H1 (cell line): ENCODE results near the gene EPHA1. TPM values are rescaled to one million over a fixed set of nuclear protein-coding genes. Genes with fewer than 3 reads are reported as not detected.

ENCODE experiments used
- CTCF ChIA-PET: fragments of 300-600 bp; sonication (Branson Sonifier 250); formaldehyde crosslinking; loops from one replicate; lab custom pipeline; 2021; ENCODE audit not compliant: partially characterized antibody; lab: Charles Lee
- POLR2A ChIA-PET: fragments of 300-600 bp; sonication (Branson Sonifier 250); formaldehyde crosslinking; loops from one replicate; lab custom pipeline; 2021; ENCODE audit warnings: inconsistent platforms; ENCODE audit not compliant: partially characterized antibody; lab: Charles Lee
- DNase-seq, 2 experiments: peaks; one replicate each; pipeline versions ENCODE4 v3.0.0 to v3.0.0-alpha.2; 2010 to 2022; ENCODE audit warnings: low spot score in 2 of 2, low read depth in 1 of 2, mixed read lengths in 1 of 2
- FAIRE-seq: peaks from 2 replicates; lab custom pipeline; 2011; peaks lifted over from hg19 to GRCh38; lab: Jason Lieb, UNC
- H2AFZ ChIP-seq: 2 replicates; pipeline ENCODE4 v1.8.1; 2012; ENCODE audit warnings: low read length, inconsistent platforms
- H2AK5ac ChIP-seq: 2 replicates; pipeline ENCODE4 v1.6.1; 2013; ENCODE audit warnings: low read depth, low read length
- H2BK120ac ChIP-seq: replicated peaks from 2 replicates; pipeline ENCODE3; 2013; ENCODE audit warnings: low read depth, low read length, inconsistent platforms
- H2BK12ac ChIP-seq: 2 replicates; pipeline ENCODE4 v1.6.1; 2013; ENCODE audit warnings: low read depth, low read length
- H2BK15ac ChIP-seq: 2 replicates; pipeline ENCODE4 v1.6.1; 2013; ENCODE audit warnings: low read length
- H2BK20ac ChIP-seq: 2 replicates; pipeline ENCODE4 v1.6.1; 2013; ENCODE audit warnings: low read length
- H2BK5ac ChIP-seq: 2 replicates; pipeline ENCODE4 v1.6.1; 2013; ENCODE audit warnings: low read depth, low read length
- H3K14ac ChIP-seq: 2 replicates; pipeline ENCODE4 v1.6.1; 2013; ENCODE audit warnings: inconsistent platforms; ENCODE audit not compliant: insufficient read length
- H3K18ac ChIP-seq: 2 replicates; pipeline ENCODE4 v1.6.1; 2013; ENCODE audit warnings: low read length; ENCODE audit errors: extremely low read depth
- H3K23ac ChIP-seq: 2 replicates; pipeline ENCODE4 v1.6.1; 2013; ENCODE audit warnings: inconsistent platforms; ENCODE audit not compliant: insufficient read length
- H3K23me2 ChIP-seq: 2 replicates; pipeline ENCODE4 v1.6.1; 2013; ENCODE audit warnings: low read depth, low read length
- H3K27ac ChIP-seq: 2 replicates; pipeline ENCODE4 v1.6.1; 2011; ENCODE audit warnings: low read depth, low read length, inconsistent platforms
- H3K27me3 ChIP-seq, 4 experiments: replicated peaks in 1 of 4; 1 replicate in 1 of 4; 2 replicates in 3 of 4; pipeline versions ENCODE4 v1.6.1 to v1.8.1; 2011 to 2013; ENCODE audit warnings: low read length in 3 of 4, mild to moderate bottlenecking in 3 of 4, inconsistent platforms in 2 of 4, mixed read lengths in 2 of 4, moderate library complexity in 1 of 4; ENCODE audit not compliant: control insufficient read depth in 3 of 4, insufficient read depth in 3 of 4; ENCODE audit errors: extremely low read depth in 1 of 4
- H3K36me3 ChIP-seq, 4 experiments: 2 replicates each; pipeline versions ENCODE4 v1.6.1 to v1.8.1; 2011 to 2013; ENCODE audit warnings: mild to moderate bottlenecking in 4 of 4, low read length in 3 of 4, moderate library complexity in 2 of 4, control low read depth in 1 of 4, inconsistent platforms in 1 of 4; ENCODE audit not compliant: insufficient read depth in 4 of 4, control insufficient read depth in 2 of 4
- H3K4ac ChIP-seq: replicated peaks from 2 replicates; pipeline ENCODE3; 2013; ENCODE audit warnings: low read length, low read depth, mixed read lengths, inconsistent platforms; ENCODE audit not compliant: insufficient read length
- H3K4me1 ChIP-seq, 4 experiments: replicated peaks in 1 of 4; 1 replicate in 1 of 4; 2 replicates in 3 of 4; pipeline versions ENCODE4 v1.6.1 to v1.8.1; 2011 to 2013; ENCODE audit warnings: low read length in 3 of 4, inconsistent platforms in 2 of 4, mixed read lengths in 1 of 4; ENCODE audit not compliant: insufficient read depth in 4 of 4, control insufficient read depth in 3 of 4
- H3K4me2 ChIP-seq, 2 experiments: 2 replicates each; pipeline versions ENCODE4 v1.6.1 to v1.8.1; 2011 to 2013; ENCODE audit warnings: low read depth in 2 of 2, low read length in 2 of 2, control low read depth in 1 of 2, inconsistent platforms in 1 of 2, mild to moderate bottlenecking in 1 of 2; ENCODE audit not compliant: insufficient read depth in 1 of 2
- H3K4me3 ChIP-seq, 4 experiments: fragments of 200-600, 300-600 bp in 1 of 4; sonication (generic), shearing (Covaris generic), sonication (Bioruptor Twin) in 1 of 4; 2 replicates each; pipeline versions ENCODE4 v1.5.1 to v1.8.1; 2011 to 2016; ENCODE audit warnings: low read length in 4 of 4, low read depth in 3 of 4, control low read depth in 2 of 4, inconsistent platforms in 2 of 4, mild to moderate bottlenecking in 2 of 4, mixed read lengths in 1 of 4, moderate library complexity in 1 of 4; ENCODE audit not compliant: insufficient read depth in 2 of 4; ENCODE audit errors: extremely low read depth in 1 of 4
- H3K56ac ChIP-seq: replicated peaks from 2 replicates; pipeline ENCODE3; 2013; ENCODE audit warnings: low read depth, mild to moderate bottlenecking, mixed read lengths, low read length, inconsistent platforms; ENCODE audit not compliant: insufficient read length
- H3K79me1 ChIP-seq: 2 replicates; pipeline ENCODE4 v1.6.1; 2013; ENCODE audit warnings: low read depth, low read length, control low read depth
- H3K79me2 ChIP-seq, 2 experiments: 2 replicates each; pipeline versions ENCODE4 v1.6.1 to v1.8.1; 2012 to 2013; ENCODE audit warnings: low read length in 2 of 2, mild to moderate bottlenecking in 2 of 2, inconsistent platforms in 1 of 2; ENCODE audit not compliant: insufficient read depth in 2 of 2, control insufficient read depth in 1 of 2
- H3K9ac ChIP-seq, 4 experiments: replicated peaks in 1 of 4; 1 replicate in 1 of 4; 2 replicates in 3 of 4; pipeline versions ENCODE4 v1.6.1 to v1.8.1; 2011 to 2013; ENCODE audit warnings: low read depth in 3 of 4, low read length in 3 of 4, control low read depth in 2 of 4, mild to moderate bottlenecking in 2 of 4, moderate library complexity in 2 of 4, inconsistent platforms in 1 of 4; ENCODE audit errors: extremely low read depth in 1 of 4
- H3K9me3 ChIP-seq, 2 experiments: 2 replicates each; pipeline versions ENCODE4 v1.6.1 to v1.8.1; 2012 to 2013; ENCODE audit warnings: mild to moderate bottlenecking in 2 of 2, moderate library complexity in 2 of 2, control low read depth in 1 of 2, inconsistent platforms in 1 of 2, low read depth in 1 of 2, low read length in 1 of 2, mixed read lengths in 1 of 2; ENCODE audit not compliant: insufficient read depth in 2 of 2
- H4K20me1 ChIP-seq, 2 experiments: replicated peaks in 1 of 2; 2 replicates each; pipeline versions ENCODE3 to v1.8.1; 2011 to 2013; ENCODE audit warnings: inconsistent platforms in 2 of 2, low read length in 2 of 2, mild to moderate bottlenecking in 1 of 2; ENCODE audit not compliant: insufficient read depth in 2 of 2, control insufficient read depth in 1 of 2
- H4K5ac ChIP-seq: 2 replicates; pipeline ENCODE4 v1.6.1; 2013; ENCODE audit warnings: low read length, low read depth, mixed read lengths, inconsistent platforms; ENCODE audit not compliant: insufficient read length
- H4K8ac ChIP-seq: 2 replicates; pipeline ENCODE4 v1.8.0; 2013; ENCODE audit warnings: mild to moderate bottlenecking, moderate library complexity, low read length, inconsistent platforms; ENCODE audit not compliant: insufficient read depth; ENCODE audit errors: extremely low read depth
- H4K91ac ChIP-seq: replicated peaks from 2 replicates; pipeline ENCODE3; 2013; ENCODE audit warnings: low read length, mixed read lengths, inconsistent platforms; ENCODE audit not compliant: insufficient read length
- ASH2L ChIP-seq: fragments of 200-600, 300-600 bp; sonication (generic); IDR thresholded peaks from one replicate; pipeline ENCODE4 v1.7.1; 2017; ENCODE audit warnings: low read length
- CHD2 ChIP-seq: IDR thresholded peaks from 2 replicates; pipeline ENCODE4 v1.6.1; 2012; ENCODE audit warnings: low read length, improper control_type of control experiment
- E2F6 ChIP-seq: IDR thresholded peaks from 2 replicates; pipeline ENCODE4 v1.6.1; 2012; ENCODE audit warnings: inconsistent platforms
- FOSL1 ChIP-seq: IDR thresholded peaks from 2 replicates; pipeline ENCODE4 v1.6.1; 2011; ENCODE audit warnings: mild to moderate bottlenecking, low read depth, low read length, moderate library complexity; ENCODE audit not compliant: insufficient read depth
- GABPA ChIP-seq: IDR thresholded peaks from 2 replicates; pipeline ENCODE4 v1.6.1; 2011; ENCODE audit warnings: mild to moderate bottlenecking, low read length, moderate library complexity, borderline replicate concordance; ENCODE audit not compliant: insufficient read depth
- KDM5A ChIP-seq: fragments of 200-600 bp; IDR thresholded peaks from 2 replicates; pipeline ENCODE4 v1.7.1; 2012; ENCODE audit warnings: mild to moderate bottlenecking, low read length, inconsistent platforms, mixed read lengths
- MAFK ChIP-seq: IDR thresholded peaks from 2 replicates; pipeline ENCODE4 v1.6.1; 2012; ENCODE audit warnings: low read depth, mild to moderate bottlenecking, improper control_type of control experiment, low read length
- NRF1 ChIP-seq: IDR thresholded peaks from 2 replicates; pipeline ENCODE4 v1.6.1; 2011; ENCODE audit warnings: mild to moderate bottlenecking, low read depth, low read length, improper control_type of control experiment
- POLR2A ChIP-seq, 2 experiments: IDR thresholded peaks; 1 replicate in 1 of 2; 2 replicates in 1 of 2; pipeline ENCODE4 v1.6.1; 2011; ENCODE audit warnings: low read depth in 2 of 2, low read length in 2 of 2, mild to moderate bottlenecking in 2 of 2; ENCODE audit errors: control extremely low read depth in 1 of 2
- RAD21 ChIP-seq, 2 experiments: IDR thresholded peaks in 1 of 2; conservative IDR thresholded peaks in 1 of 2; 2 replicates each; pipeline ENCODE4 v1.6.1; 2011; ENCODE audit warnings: low read depth in 2 of 2, low read length in 2 of 2, improper control_type of control experiment in 1 of 2, inconsistent platforms in 1 of 2, mild to moderate bottlenecking in 1 of 2, moderate library complexity in 1 of 2
- RFX5 ChIP-seq: IDR thresholded peaks from 2 replicates; pipeline ENCODE4 v1.6.1; 2011; ENCODE audit warnings: low read depth, low read length, improper control_type of control experiment, borderline replicate concordance
- SP4 ChIP-seq: IDR thresholded peaks from 2 replicates; pipeline ENCODE4 v1.6.1; 2012; ENCODE audit warnings: low read length, inconsistent platforms
- TCF12 ChIP-seq: IDR thresholded peaks from 2 replicates; pipeline ENCODE4 v1.6.1; 2011; ENCODE audit warnings: low read depth, mild to moderate bottlenecking, low read length
- TEAD4 ChIP-seq: IDR thresholded peaks from 2 replicates; pipeline ENCODE4 v1.6.1; 2012; ENCODE audit warnings: low read depth, low read length, inconsistent platforms, mixed read lengths
- YY1 ChIP-seq: IDR thresholded peaks from 2 replicates; pipeline ENCODE4 v1.6.1; 2011; ENCODE audit warnings: low read depth, mild to moderate bottlenecking, low read length
- whole genome bisulfite sequencing, 2 experiments: shearing (Covaris generic) in 1 of 2; methylation state at CpG; one replicate each; pipeline versions ENCODE4 v1.1.6 to v1.1.7; 2013 to 2015; ENCODE audit warnings: low lambda C conversion rate in 2 of 2, mixed read lengths in 2 of 2, inconsistent platforms in 1 of 2, low coverage in 1 of 2, missing lambda C conversion rate in 1 of 2; ENCODE audit not compliant: insufficient replicate concordance in 2 of 2, insufficient coverage in 1 of 2, insufficient read length in 1 of 2; ENCODE audit errors: extremely low coverage in 1 of 2, missing lambda C conversion rate in 1 of 2; 5-methylcytosine and 5-hydroxymethylcytosine counted together
- polyA plus RNA-seq, 7 experiments: library from polyadenylated mRNA; depleted of rRNA in 3 of 7; stranded (reverse) in 5 of 7; unstranded in 2 of 7; fragments of >200 nt in 5 of 7; fragments of 200-250 nt in 2 of 7; gene quantifications; 1 replicate in 5 of 7; 2 replicates in 1 of 7; 4 replicates in 1 of 7; pipeline versions ENCODE4 v1.2.1 to v1.2.3, GENCODE V29; 2011 to 2013; ENCODE audit warnings: missing spikeins in 2 of 7, mixed read lengths in 2 of 7
- total RNA-seq: library from RNA; stranded (reverse); fragmentation: NEBNext Ultra II Directional; extraction: Animal tissue kit (Norgen Biotek cat#: 25700); gene quantifications from 2 replicates; pipeline ENCODE4 v1.2.1, GENCODE V29; 2021

Gene EPHA1
- total and polyA plus RNA-seq, 2 of the 8 experiments (the other 6 are each of a cell fraction or from before 2014, with no cell fraction given) = 86.5 to 133 TPM

- no peak overlapping the region for H3K4me3 ChIP-seq
- WGBS, 2 experiments = 91% methylated on average over 8 of the region's 8 CpGs; no CpG with 5 or more reads in 1 of the 2 experiments
- no peak overlapping the region for H2BK5ac ChIP-seq
- no peak overlapping the region for H3K18ac ChIP-seq
- no peak overlapping the region for H3K23ac ChIP-seq
- H2BK120ac ChIP-seq = no peak overlapping the region
- no peak overlapping the region for H3K4me2 ChIP-seq
- H3K4me1 ChIP-seq = peaks cover 0 to 6% (median 3%) of the 10 kb centered on the region in 4 experiments; a peak in 3 of 7 replicates
- H3K9ac ChIP-seq = no peak overlapping the region
- no peak overlapping the region for H2BK15ac ChIP-seq
- no peak overlapping the region for H3K14ac ChIP-seq
- H2BK20ac ChIP-seq = no peak overlapping the region
- no peak overlapping the region for H4K5ac ChIP-seq
- H4K20me1 ChIP-seq = no peaks in the 10 kb centered on the region
- H3K79me2 ChIP-seq = no peaks in the 10 kb centered on the region
- no peaks in the 10 kb centered on the region for H3K79me1 ChIP-seq
- no peak overlapping the region for H2AFZ ChIP-seq
- no peaks in the 10 kb centered on the region; the same call in 1 of the 2 replicates for H3K23me2 ChIP-seq
- H4K8ac ChIP-seq = no peak overlapping the region
- ChIA-PET CTCF (interaction anchor here (0.6 to 5.8 kb wide), 8 partner anchors 10 to 1007 kb away, joined by 3 to 50 read pairs (median 5); partner anchors contain the start of gene EPHA1), POLR2A (no interaction called here)
- no peak overlapping the region for H4K91ac ChIP-seq
- H3K4ac ChIP-seq = no peak overlapping the region
- no peak overlapping the region for H2BK12ac ChIP-seq
- FAIRE-seq (no peak), DNase-seq (no peak)
- no peak overlapping the region for H2AK5ac ChIP-seq
- H3K27ac ChIP-seq = no peak overlapping the region
- no peaks in the 10 kb centered on the region for H3K9me3 ChIP-seq
- H3K36me3 ChIP-seq = no peaks in the 10 kb centered on the region
- peaks cover 0 to 3% (median 0%) of the 10 kb centered on the region in 4 experiments; a peak in 2 of 7 replicates for H3K27me3 ChIP-seq
- no peak overlapping the region for H3K56ac ChIP-seq
- TF ChIP-seq ASH2L = no peak
- TF ChIP-seq RAD21 (IDR thresholded peaks at IDR 0.05 in 1 of 2, conservative IDR thresholded peaks at IDR 0.05 in 1 of 2; ENCODE audit: low read depth in 2 of 2, low read length in 2 of 2) = no peak
- no peak for TF ChIP-seq GABPA
- no peak for TF ChIP-seq SP4
- no peak for TF ChIP-seq YY1
- no peak for TF ChIP-seq POLR2A (IDR thresholded peaks at IDR 0.05; ENCODE audit: control extremely low read depth in 1 of 2, low read depth in 2 of 2, low read length in 2 of 2)
- TF ChIP-seq NRF1 = no peak
- no peak for TF ChIP-seq MAFK
- no peak for TF ChIP-seq E2F6
- no peak for TF ChIP-seq KDM5A
- TF ChIP-seq CHD2 = no peak
- no peak for TF ChIP-seq TEAD4
- TF ChIP-seq TCF12 = no peak
- TF ChIP-seq RFX5 = no peak
- no peak for TF ChIP-seq FOSL1
Measured at GRCh38 chr7:143341842-143342241, 66.8 kb downstream of the EPHA1 start.
